Breast epithelium (tissue), 3 donors: ENCODE data around the gene SPG11.

Source experiments
- POLR2A ChIP-seq: fragments of 450-650 bp; IDR thresholded peaks from one replicate; pipeline ENCODE4 v1.6.1; 2016; ENCODE audit warnings: antibody characterized with exemption, mild to moderate bottlenecking, moderate library complexity
- POLR2AphosphoS5 ChIP-seq, 3 donors: sonication (generic); formaldehyde crosslinking; IDR thresholded peaks; one replicate each; pipeline ENCODE4 v1.6.1; 2017; ENCODE audit warnings: antibody characterized with exemption in 3 of 3
- TF ChIP-seq, protein P1 (sequence below), 3 donors: fragments of 450-650 bp; IDR thresholded peaks; one replicate each; pipeline ENCODE4 v1.5.1; 2016 to 2017; ENCODE audit warnings: antibody characterized with exemption in 3 of 3, mild to moderate bottlenecking in 3 of 3, moderate library complexity in 3 of 3

- TF ChIP-seq POLR2AphosphoS5 (IDR thresholded peaks at IDR 0.05) (no peak), POLR2A (no peak)
- TF ChIP-seq, protein P1, sequence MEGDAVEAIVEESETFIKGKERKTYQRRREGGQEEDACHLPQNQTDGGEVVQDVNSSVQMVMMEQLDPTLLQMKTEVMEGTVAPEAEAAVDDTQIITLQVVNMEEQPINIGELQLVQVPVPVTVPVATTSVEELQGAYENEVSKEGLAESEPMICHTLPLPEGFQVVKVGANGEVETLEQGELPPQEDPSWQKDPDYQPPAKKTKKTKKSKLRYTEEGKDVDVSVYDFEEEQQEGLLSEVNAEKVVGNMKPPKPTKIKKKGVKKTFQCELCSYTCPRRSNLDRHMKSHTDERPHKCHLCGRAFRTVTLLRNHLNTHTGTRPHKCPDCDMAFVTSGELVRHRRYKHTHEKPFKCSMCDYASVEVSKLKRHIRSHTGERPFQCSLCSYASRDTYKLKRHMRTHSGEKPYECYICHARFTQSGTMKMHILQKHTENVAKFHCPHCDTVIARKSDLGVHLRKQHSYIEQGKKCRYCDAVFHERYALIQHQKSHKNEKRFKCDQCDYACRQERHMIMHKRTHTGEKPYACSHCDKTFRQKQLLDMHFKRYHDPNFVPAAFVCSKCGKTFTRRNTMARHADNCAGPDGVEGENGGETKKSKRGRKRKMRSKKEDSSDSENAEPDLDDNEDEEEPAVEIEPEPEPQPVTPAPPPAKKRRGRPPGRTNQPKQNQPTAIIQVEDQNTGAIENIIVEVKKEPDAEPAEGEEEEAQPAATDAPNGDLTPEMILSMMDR (IDR thresholded peaks at IDR 0.05), result peak in 1 of 3 donors; percentile 46
Observed at GRCh38 chr15:44584162-44584749, 79.2 kb downstream of the SPG11 start.
